ENCODE data around the gene FAM118B.

Gene FAM118B

GRCh38 chr11:126211236-126212088 lies at the start of gene FAM118B, which contains the start of gene RPUSD4:
Gene FAM118B, plus strand, starts transcription at chr11:126211782. Its CDS starts 23,220 bp downstream, at chr11:126235002.
Gene RPUSD4, minus strand, starts transcription at chr11:126211650. Its CDS starts 12 bp downstream, at chr11:126211638.
- peak; percentile 98 for DNase-seq

GRCh38 chr11:126162306-126163030 lies 49.1 kb upstream of the FAM118B start:
- DNase-seq = no peak

- no peak for DNase-seq
These were observed 48.4 kb upstream of the FAM118B start for GRCh38 chr11:126163074-126163700.

GRCh38 chr11:126163779-126164178 lies 47.8 kb upstream of the FAM118B start:
- no peak for DNase-seq

- no peak for DNase-seq
These were observed 46.8 kb upstream of the FAM118B start for GRCh38 chr11:126164781-126165180.

- DNase-seq = no peak
These were observed 46.3 kb upstream of the FAM118B start for GRCh38 chr11:126165311-126165720.

GRCh38 chr11:126165757-126166156 lies 45.8 kb upstream of the FAM118B start:
- no peak for DNase-seq

- no peak for DNase-seq
These were observed 45.2 kb upstream of the FAM118B start for GRCh38 chr11:126166413-126166812.

- no peak for DNase-seq
These were observed 44.1 kb upstream of the FAM118B start for GRCh38 chr11:126167488-126167887.

- DNase-seq = no peak
These were observed 42.3 kb upstream of the FAM118B start for GRCh38 chr11:126169291-126169690.

- DNase-seq = no peak
These were observed 39.0 kb upstream of the FAM118B start for GRCh38 chr11:126172596-126173038.

- DNase-seq = no peak
These were observed 38.3 kb upstream of the FAM118B start for GRCh38 chr11:126173257-126173656.

GRCh38 chr11:126174816-126175215 lies 36.8 kb upstream of the FAM118B start:
- DNase-seq = no peak

GRCh38 chr11:126175393-126175792 lies 36.2 kb upstream of the FAM118B start:
- DNase-seq = no peak

- no peak for DNase-seq
These were observed 34.6 kb upstream of the FAM118B start for GRCh38 chr11:126176853-126177470.

- no peak for DNase-seq
These were observed 29.4 kb upstream of the FAM118B start for GRCh38 chr11:126181939-126182730.

- no peak for DNase-seq
These were observed 28.7 kb upstream of the FAM118B start for GRCh38 chr11:126182787-126183445.

GRCh38 chr11:126185259-126186024 lies 26.1 kb upstream of the FAM118B start:
- DNase-seq = no peak

GRCh38 chr11:126186025-126186698 lies 25.4 kb upstream of the FAM118B start:
- no peak for DNase-seq

Measured in stimulated activated CD4-positive, alpha-beta T cell treated with anti-CD3 and anti-CD28 coated beads, Interleukin-4, amount 100 ng/mL, for 1 hour (primary cell).